Ovary (tissue), 3 donors: ENCODE data around the gene FZD2.

Source experiments
- EP300 ChIP-seq: sonication (generic); formaldehyde crosslinking; IDR thresholded peaks from one replicate; pipeline ENCODE4 v1.6.1; 2017; ENCODE audit warnings: antibody characterized with exemption
- TF ChIP-seq, protein P1 (sequence below), 3 donors: fragments of 450-650 bp in 2 of 3; fragments of 200-600 bp in 1 of 3; IDR thresholded peaks; one replicate each; pipeline versions ENCODE4 v1.5.1 to v1.8.0; 2016 to 2022; ENCODE audit warnings: antibody characterized with exemption in 3 of 3, mild to moderate bottlenecking in 1 of 3
- donor health status: DM: no; HTN: no; CAD: no.

- TF ChIP-seq, protein P1, sequence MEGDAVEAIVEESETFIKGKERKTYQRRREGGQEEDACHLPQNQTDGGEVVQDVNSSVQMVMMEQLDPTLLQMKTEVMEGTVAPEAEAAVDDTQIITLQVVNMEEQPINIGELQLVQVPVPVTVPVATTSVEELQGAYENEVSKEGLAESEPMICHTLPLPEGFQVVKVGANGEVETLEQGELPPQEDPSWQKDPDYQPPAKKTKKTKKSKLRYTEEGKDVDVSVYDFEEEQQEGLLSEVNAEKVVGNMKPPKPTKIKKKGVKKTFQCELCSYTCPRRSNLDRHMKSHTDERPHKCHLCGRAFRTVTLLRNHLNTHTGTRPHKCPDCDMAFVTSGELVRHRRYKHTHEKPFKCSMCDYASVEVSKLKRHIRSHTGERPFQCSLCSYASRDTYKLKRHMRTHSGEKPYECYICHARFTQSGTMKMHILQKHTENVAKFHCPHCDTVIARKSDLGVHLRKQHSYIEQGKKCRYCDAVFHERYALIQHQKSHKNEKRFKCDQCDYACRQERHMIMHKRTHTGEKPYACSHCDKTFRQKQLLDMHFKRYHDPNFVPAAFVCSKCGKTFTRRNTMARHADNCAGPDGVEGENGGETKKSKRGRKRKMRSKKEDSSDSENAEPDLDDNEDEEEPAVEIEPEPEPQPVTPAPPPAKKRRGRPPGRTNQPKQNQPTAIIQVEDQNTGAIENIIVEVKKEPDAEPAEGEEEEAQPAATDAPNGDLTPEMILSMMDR (IDR thresholded peaks at IDR 0.05) = no peak
- TF ChIP-seq EP300 = no peak
Measured at GRCh38 chr17:44552361-44552760, 4.9 kb upstream of the FZD2 start.
